Activated T-helper 2 cell treated with anti-CD3 and anti-CD28 coated beads, Interferon-gamma antibody, Interleukin-2, Interleukin-4, amounts not matched to agents 10 μg/mL and 5 μg/mL and 100 μg/mL, durations not matched to agents 14 hours and 24 hours and 36 hours (primary cell): ENCODE results near the gene NCOA3. TPM values are rescaled to one million over a fixed set of nuclear protein-coding genes. Genes with fewer than 3 reads are reported as not detected.

Source experiments
- DNase-seq: peaks from one replicate; pipeline ENCODE4 v3.0.0; 2021; ENCODE audit warnings: low spot score
- H3K27ac Mint-ChIP-seq: one replicate; pipeline ENCODE4 v1.8.0; 2021; ENCODE audit warnings: mixed read lengths
- H3K27me3 Mint-ChIP-seq: one replicate; pipeline ENCODE4 v1.8.0; 2021; ENCODE audit warnings: low read depth, mixed read lengths
- H3K36me3 Mint-ChIP-seq: one replicate; pipeline ENCODE4 v1.8.0; 2021; ENCODE audit warnings: low read depth, mixed read lengths
- H3K4me1 Mint-ChIP-seq: one replicate; pipeline ENCODE4 v1.8.0; 2021; ENCODE audit warnings: low read depth, mixed read lengths
- H3K4me3 Mint-ChIP-seq: one replicate; pipeline ENCODE4 v1.8.0; 2021; ENCODE audit warnings: low read depth, mild to moderate bottlenecking, moderate library complexity, mixed read lengths
- H3K9me3 Mint-ChIP-seq: one replicate; pipeline ENCODE4 v1.8.0; 2021; ENCODE audit warnings: mixed read lengths
- intact Hi-C: fragments of 100-400 bp; cut with micrococcal nuclease; formaldehyde crosslinking; loops from one replicate; pipeline ENCODE4 v1.15.1; 2023
- total RNA-seq: library from RNA; stranded (reverse); gene quantifications from 2 replicates; pipeline ENCODE4 v1.2.3, GENCODE V29; 2022

Gene NCOA3
- total RNA-seq, 1 donor from 2014 or later, result 119 TPM

DNA sequence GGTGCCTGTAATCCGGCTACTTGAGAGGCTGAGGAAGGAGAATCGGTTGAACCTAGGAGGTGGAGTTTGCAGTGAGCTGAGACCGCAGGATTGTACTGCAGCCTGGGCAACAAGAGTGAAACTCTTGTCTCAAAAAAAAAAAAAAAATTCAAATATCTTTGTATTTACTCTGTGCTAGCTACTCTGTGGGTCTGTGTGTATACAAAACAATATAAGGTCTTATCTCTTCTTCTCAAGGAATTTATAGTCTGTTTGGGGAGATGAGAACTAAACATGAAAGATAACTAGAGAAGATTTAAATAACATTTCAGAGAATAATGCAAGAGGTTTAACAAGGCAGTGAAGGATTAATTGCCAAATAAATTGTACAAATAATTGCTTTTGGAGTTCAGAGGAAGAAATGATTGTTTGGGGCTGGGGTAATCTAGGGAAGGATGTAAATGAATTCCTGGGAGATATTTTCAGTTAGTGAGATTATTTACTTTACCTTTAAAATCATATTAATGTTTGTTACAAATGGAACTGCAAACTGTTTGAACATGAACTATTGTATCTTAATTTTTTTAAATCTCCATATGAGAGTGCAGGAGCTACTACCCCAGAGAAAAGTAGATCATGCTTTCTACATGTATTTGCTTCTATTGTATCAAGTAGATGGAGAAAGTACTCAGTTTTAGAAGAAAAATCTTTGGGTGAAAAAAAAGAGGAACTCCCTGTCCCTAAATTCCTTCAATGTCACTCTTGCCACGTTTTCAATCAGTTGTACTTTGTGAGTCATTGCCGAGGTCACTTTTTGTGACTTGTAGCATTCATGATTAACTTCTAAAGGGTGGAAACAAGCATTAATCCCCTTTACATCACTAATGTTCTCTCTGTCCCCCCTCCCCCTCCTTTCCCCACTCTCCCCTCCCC lies 39.0 kb downstream of the NCOA3 start:
- H3K9me3 Mint-ChIP-seq, result no peaks in the 10 kb centered on the region
- peaks cover 39% of the 10 kb centered on the region for H3K36me3 Mint-ChIP-seq
- no peak for DNase-seq
- no peaks in the 10 kb centered on the region for H3K27me3 Mint-ChIP-seq
- peaks cover 56% of the 10 kb centered on the region for H3K4me1 Mint-ChIP-seq
- no peak overlapping the region for H3K4me3 Mint-ChIP-seq
- peak overlapping the region; percentile 65 for H3K27ac Mint-ChIP-seq
- intact Hi-C loops, result loop anchor here (5.0 kb wide), 1 partner anchor 33 kb away; no protein-coding TSS in a partner anchor

DNA sequence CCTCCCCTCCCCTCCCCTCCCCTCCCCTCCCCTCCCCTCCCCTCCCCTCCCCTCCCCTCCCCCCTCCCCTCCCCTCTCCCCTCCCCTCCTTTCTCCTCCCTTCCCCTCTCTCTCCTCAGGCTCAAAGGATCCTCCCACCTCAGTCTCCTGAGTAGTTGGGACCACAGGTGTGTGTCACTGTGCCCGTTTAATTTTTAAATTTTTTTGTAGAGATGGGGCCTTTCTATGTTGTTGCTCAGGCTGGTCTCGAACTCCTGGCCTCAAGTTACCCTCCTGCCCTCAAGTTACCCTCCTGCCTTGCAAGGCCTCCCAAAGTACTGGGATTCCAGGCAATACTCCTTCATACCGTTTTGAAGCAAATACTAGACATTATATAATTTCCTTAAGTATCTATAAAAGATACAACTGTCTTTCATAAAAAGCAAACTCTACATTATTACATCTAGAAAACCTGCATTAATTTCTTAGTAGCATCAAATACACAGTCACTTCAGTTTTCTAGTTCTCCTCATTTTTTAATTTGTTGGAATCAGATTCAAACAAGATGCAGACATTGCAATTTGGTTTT lies 39.8 kb downstream of the NCOA3 start:
- no peaks in the 10 kb centered on the region for H3K27me3 Mint-ChIP-seq
- peaks cover 56% of the 10 kb centered on the region for H3K4me1 Mint-ChIP-seq
- H3K36me3 Mint-ChIP-seq, result peaks cover 39% of the 10 kb centered on the region
- no peaks in the 10 kb centered on the region for H3K9me3 Mint-ChIP-seq
- peak overlapping the region; percentile 62 for H3K27ac Mint-ChIP-seq
- no peak for DNase-seq
- intact Hi-C loops, result loop anchor here (5.0 kb wide), 1 partner anchor 34 kb away; no protein-coding TSS in a partner anchor
- no peak overlapping the region for H3K4me3 Mint-ChIP-seq

DNA sequence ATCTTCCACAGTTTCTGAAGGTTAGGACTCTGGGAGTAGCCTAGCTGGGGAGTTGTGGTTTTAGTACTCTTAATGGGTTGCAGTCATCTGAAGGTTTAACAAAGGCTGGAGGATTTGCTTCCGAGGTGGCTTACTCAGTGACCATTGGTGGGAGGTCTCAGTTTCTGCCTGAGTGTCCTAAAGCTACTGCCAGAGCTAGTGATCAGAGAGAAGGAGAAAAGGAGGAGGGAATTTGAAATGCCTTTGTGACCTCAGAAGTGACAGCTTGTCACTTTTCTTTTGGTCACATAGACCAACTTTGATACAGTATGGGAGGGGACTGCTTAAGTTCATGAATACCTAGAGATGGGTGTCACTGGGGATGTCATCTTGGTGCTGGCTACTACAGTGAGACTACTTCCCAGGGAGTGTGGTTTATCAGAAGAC lies 41.3 kb downstream of the NCOA3 start:
- H3K27me3 Mint-ChIP-seq, result no peaks in the 10 kb centered on the region
- intact Hi-C loops, result loop anchor here (5.0 kb wide), 1 partner anchor 36 kb away; no protein-coding TSS in a partner anchor
- no peak for DNase-seq
- H3K36me3 Mint-ChIP-seq, result peaks cover 48% of the 10 kb centered on the region
- H3K27ac Mint-ChIP-seq, result peak overlapping the region; percentile 69
- H3K9me3 Mint-ChIP-seq, result no peaks in the 10 kb centered on the region
- no peak overlapping the region for H3K4me3 Mint-ChIP-seq
- H3K4me1 Mint-ChIP-seq, result peaks cover 58% of the 10 kb centered on the region

GRCh38 chr20:47544240-47544639 lies 42.6 kb downstream of the NCOA3 start:
- intact Hi-C loops, result loop anchor here (5.0 kb wide), 1 partner anchor 37 kb away; no protein-coding TSS in a partner anchor
- Mint-ChIP-seq H3K9me3 (no peaks in the 10 kb centered on the region), H3K27me3 (no peaks in the 10 kb centered on the region), H3K4me3 (no peak overlapping the region), H3K4me1 (peaks cover 51% of the 10 kb centered on the region), H3K36me3 (peaks cover 45% of the 10 kb centered on the region), H3K27ac (peak overlapping the region; percentile 72)
- DNase-seq, result no peak

DNA sequence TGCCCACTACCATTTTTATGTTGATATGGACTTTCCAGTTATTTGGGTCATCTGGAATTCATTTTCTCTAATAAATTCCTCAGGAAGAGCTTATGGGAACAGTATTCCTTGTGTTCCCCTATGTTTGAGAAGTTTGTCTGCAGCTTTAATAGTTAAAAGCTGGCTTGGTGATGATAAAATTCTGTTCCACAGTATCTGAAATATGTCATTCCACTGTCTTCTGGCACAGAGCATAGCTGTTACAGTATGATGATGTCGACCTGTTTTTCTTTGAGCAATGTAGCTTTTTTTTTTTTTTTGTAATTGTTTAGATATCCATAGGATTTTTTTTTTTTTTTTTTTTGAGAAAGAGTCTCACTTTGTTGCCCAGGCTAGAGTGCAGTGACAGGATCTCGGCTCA lies 43.2 kb downstream of the NCOA3 start:
- Mint-ChIP-seq H3K36me3 (peaks cover 46% of the 10 kb centered on the region), H3K4me3 (no peak overlapping the region), H3K9me3 (no peaks in the 10 kb centered on the region), H3K4me1 (peaks cover 46% of the 10 kb centered on the region), H3K27me3 (no peaks in the 10 kb centered on the region), H3K27ac (no peak overlapping the region)
- no peak for DNase-seq
- intact Hi-C loops, result loop anchor here (5.0 kb wide), 1 partner anchor 38 kb away; no protein-coding TSS in a partner anchor

GRCh38 chr20:47545499-47545898 lies 43.8 kb downstream of the NCOA3 start:
- Mint-ChIP-seq H3K36me3 (peaks cover 49% of the 10 kb centered on the region), H3K4me1 (peaks cover 40% of the 10 kb centered on the region), H3K4me3 (no peak overlapping the region), H3K27me3 (no peaks in the 10 kb centered on the region), H3K9me3 (no peaks in the 10 kb centered on the region), H3K27ac (no peak overlapping the region)
- DNase-seq, result no peak
- intact Hi-C loops, result no loop called here

DNA sequence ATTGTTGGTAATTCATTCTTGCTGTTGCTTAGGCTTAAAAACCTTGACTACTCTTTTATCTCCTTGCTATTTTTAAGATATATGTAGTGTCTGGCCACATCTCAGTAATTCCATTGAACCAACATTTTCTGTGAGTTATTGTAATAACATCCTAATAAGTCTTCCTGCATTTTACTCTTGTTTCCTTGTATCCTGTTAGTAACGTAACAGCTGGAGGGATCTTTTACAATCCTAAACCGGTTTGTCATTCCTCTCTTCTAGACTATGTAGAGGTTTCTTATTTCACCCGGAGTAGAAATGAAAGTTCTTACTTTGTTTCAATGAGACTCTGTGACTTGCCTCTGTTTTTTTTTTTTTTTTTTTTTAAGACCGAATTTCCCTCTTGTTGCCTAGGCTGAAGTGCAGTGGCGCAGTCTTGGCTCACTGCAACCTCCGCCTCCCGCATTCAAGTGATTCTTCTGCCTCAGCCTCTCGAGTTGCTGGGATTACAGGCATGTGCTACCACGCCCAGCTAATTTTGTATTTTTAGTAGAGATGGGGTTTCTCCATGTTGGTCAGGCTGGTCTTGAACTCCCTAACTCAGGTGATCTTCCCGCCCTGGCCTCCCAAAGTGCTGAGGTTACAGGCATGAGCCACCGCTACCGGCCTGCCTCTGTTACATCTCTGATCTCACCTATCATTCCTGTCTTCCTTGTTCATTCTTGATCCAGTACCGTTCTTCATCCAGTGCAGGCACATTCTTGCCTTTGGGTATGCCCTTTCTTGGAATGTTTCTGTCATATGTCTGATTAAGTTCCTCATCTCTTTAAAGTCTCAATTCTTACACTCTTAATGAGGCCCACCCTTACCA lies 44.7 kb downstream of the NCOA3 start:
- Mint-ChIP-seq H3K4me1 (peaks cover 40% of the 10 kb centered on the region), H3K36me3 (peaks cover 55% of the 10 kb centered on the region), H3K27ac (peak overlapping the region; percentile 45), H3K4me3 (no peak overlapping the region), H3K27me3 (no peaks in the 10 kb centered on the region), H3K9me3 (no peaks in the 10 kb centered on the region)
- intact Hi-C loops, result no loop called here
- no peak for DNase-seq

DNA sequence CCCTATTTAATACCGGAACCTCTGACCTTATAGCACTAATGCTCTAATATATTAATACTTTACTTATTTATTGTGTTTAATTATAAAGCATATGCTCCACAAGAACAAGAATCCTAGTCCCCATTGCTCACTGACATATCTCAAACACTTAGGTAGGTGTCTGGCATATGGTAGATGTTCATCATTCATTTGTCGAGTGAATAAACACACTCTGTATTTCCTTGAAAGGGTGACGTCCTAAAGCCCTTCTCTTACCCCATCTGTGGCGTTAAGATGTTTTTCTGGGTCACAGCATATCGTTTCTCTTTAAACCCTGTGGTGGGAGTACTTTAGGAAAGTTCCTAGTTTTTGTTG lies 45.3 kb downstream of the NCOA3 start:
- no peak overlapping the region for H3K27ac Mint-ChIP-seq
- no peak overlapping the region for H3K4me3 Mint-ChIP-seq
- no peaks in the 10 kb centered on the region for H3K9me3 Mint-ChIP-seq
- H3K36me3 Mint-ChIP-seq, result peaks cover 54% of the 10 kb centered on the region
- intact Hi-C loops, result no loop called here
- no peaks in the 10 kb centered on the region for H3K27me3 Mint-ChIP-seq
- peaks cover 39% of the 10 kb centered on the region for H3K4me1 Mint-ChIP-seq
- DNase-seq, result no peak

- intact Hi-C loops, result loop anchor here (5.0 kb wide), 1 partner anchor 32 kb away; no protein-coding TSS in a partner anchor
- DNase-seq, result no peak
- no peak overlapping the region for H3K27ac Mint-ChIP-seq
- H3K27me3 Mint-ChIP-seq, result no peaks in the 10 kb centered on the region
- H3K36me3 Mint-ChIP-seq, result peaks cover 58% of the 10 kb centered on the region
- no peaks in the 10 kb centered on the region for H3K9me3 Mint-ChIP-seq
- no peak overlapping the region for H3K4me3 Mint-ChIP-seq
- peaks cover 27% of the 10 kb centered on the region for H3K4me1 Mint-ChIP-seq
These were observed 48.0 kb downstream of the NCOA3 start for GRCh38 chr20:47549671-47550070.

GRCh38 chr20:47551222-47551621 lies 49.5 kb downstream of the NCOA3 start:
- no peak overlapping the region for H3K27ac Mint-ChIP-seq
- intact Hi-C loops, result loop anchor here (5.0 kb wide), 1 partner anchor 34 kb away; no protein-coding TSS in a partner anchor
- H3K36me3 Mint-ChIP-seq, result peaks cover 58% of the 10 kb centered on the region
- peaks cover 3% of the 10 kb centered on the region for H3K9me3 Mint-ChIP-seq
- H3K4me1 Mint-ChIP-seq, result peaks cover 27% of the 10 kb centered on the region
- H3K27me3 Mint-ChIP-seq, result no peaks in the 10 kb centered on the region
- no peak for DNase-seq
- H3K4me3 Mint-ChIP-seq, result no peak overlapping the region

GRCh38 chr20:47551841-47552240 lies 50.2 kb downstream of the NCOA3 start:
- no peaks in the 10 kb centered on the region for H3K27me3 Mint-ChIP-seq
- peaks cover 29% of the 10 kb centered on the region for H3K4me1 Mint-ChIP-seq
- H3K9me3 Mint-ChIP-seq, result peaks cover 3% of the 10 kb centered on the region
- intact Hi-C loops, result loop anchor here (5.0 kb wide), 1 partner anchor 35 kb away; no protein-coding TSS in a partner anchor
- peaks cover 55% of the 10 kb centered on the region for H3K36me3 Mint-ChIP-seq
- no peak overlapping the region for H3K4me3 Mint-ChIP-seq
- no peak for DNase-seq
- H3K27ac Mint-ChIP-seq, result peak overlapping the region; percentile 55

DNA sequence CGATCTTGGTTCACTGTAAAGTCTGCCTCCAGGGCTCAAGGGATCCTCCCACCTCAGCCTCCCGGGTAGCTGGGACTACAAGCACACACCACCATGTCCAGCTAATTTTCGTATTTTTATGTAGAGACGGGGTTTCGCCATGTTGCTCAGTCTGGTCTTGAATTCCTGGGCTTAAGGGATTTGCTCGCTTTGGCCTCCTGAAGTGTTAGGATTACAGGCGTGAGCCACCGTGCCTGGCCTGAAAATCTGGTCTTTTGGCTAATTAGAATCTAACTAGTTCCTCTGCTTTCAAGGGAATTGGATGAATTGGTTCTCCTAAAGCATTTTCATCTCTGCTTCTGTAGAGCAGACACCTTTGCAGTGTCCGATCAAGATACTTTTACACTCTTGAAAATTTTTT lies 51.3 kb downstream of the NCOA3 start:
- peaks cover 3% of the 10 kb centered on the region for H3K9me3 Mint-ChIP-seq
- no peak overlapping the region for H3K4me3 Mint-ChIP-seq
- H3K4me1 Mint-ChIP-seq, result peaks cover 33% of the 10 kb centered on the region
- H3K36me3 Mint-ChIP-seq, result peaks cover 53% of the 10 kb centered on the region
- no peak for DNase-seq
- no peak overlapping the region for H3K27ac Mint-ChIP-seq
- H3K27me3 Mint-ChIP-seq, result no peaks in the 10 kb centered on the region
- intact Hi-C loops, result loop anchor here (5.0 kb wide), 1 partner anchor 36 kb away; no protein-coding TSS in a partner anchor
